ENCODE measurements around the gene PSMF1. TPM values are rescaled to one million over a fixed set of nuclear protein-coding genes. Genes with fewer than 3 reads are reported as not detected.
"Not testable (repeated sequence)": the region's sequence is repeated elsewhere in the genome, so short reads cannot be mapped to it uniquely, and the experiment has no call there.

Gene PSMF1
- total and polyA plus RNA-seq, 9 of the 15 experiments (the other 6 are each of a cell fraction or from before 2014, with no cell fraction given): 8.5 to 192 (median 33.2) TPM

DNA sequence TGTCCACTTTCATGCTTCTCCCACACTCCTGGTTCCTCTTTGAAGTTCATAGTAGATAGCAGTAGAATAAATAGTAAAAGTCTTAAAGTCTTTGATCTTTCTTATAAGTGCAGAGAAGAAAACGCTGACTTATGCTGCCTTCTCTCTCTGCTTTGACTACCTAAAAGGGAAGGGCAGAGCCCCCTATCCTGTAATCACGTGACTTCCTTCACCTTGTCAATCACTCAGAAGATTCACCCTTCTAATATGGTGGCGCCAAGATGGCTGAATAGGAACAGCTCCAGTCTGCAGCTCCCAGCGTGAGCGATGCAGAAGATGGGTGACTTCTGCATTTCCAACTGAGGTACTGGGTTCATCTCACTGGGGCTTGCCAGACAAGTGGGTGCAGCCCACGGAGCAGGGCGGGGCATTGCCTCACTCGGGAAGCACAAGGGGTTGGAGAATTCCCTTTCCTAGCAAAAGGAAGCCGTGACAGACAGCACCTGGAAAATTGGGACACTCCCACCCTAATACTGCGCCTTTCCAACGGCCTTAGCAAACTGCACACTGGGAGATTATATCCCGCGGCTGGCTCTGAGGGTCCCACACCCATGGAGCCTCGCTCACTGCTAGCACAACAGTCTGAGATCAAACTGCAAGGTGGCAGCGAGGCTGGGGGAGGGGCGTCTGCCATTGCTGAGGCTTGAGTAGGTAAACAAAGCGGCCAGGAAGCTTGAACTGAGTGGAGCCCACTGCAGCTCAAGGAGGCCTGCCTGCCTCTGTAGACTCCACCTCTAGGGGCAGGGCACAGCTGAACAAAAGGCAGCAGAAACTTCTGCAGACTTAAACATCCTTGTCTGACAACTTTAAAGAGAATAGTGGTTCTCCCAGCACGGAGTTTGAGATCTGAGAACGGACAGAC is 98.4 kb downstream of the PSMF1 start:
- 54% methylated on average over 8 of the region's 19 CpGs for WGBS (ENCODE audit: insufficient coverage, low coverage, missing lambda C conversion rate)
- H3K9me3 ChIP-seq (replicated peaks; ENCODE audit: control insufficient read depth, insufficient read depth, low read depth, low read length); H3K4me3 ChIP-seq; BruUV-seq (replicated peaks); in situ Hi-C loops (cut with MboI); DNase-seq (ENCODE audit: extremely low read depth in 1 of 4, low spot score in 3 of 4); FAIRE-seq; H4K20me1 ChIP-seq (replicated peaks; ENCODE audit: control insufficient read depth, insufficient read depth, low read length); CTCF ChIA-PET (ENCODE audit: low intra/inter-chr PET ratio); ATAC-seq; H3K9me1 ChIP-seq (ENCODE audit: control insufficient read depth, insufficient read depth, low read length); H3K36me3 ChIP-seq (ENCODE audit: control insufficient read depth, insufficient read depth, low read length); H3K9ac ChIP-seq (ENCODE audit: insufficient read depth in 1 of 2, low read depth in 2 of 2, low read length in 2 of 2); H3K4me2 ChIP-seq (ENCODE audit: insufficient read depth, low read length); H3K27me3 ChIP-seq (ENCODE audit: control insufficient read depth in 2 of 2, insufficient read depth in 2 of 2, low read length in 2 of 2); H3K79me2 ChIP-seq (ENCODE audit: control insufficient read depth, insufficient read depth, low read length); TF ChIP-seq TOE1 (CRISPR knock-in tag; IDR thresholded peaks at IDR 0.05; ENCODE audit: borderline replicate concordance, low read depth): not testable (repeated sequence)
- intact Hi-C loops (cut with micrococcal nuclease): loop anchor here (10.0 kb wide), 3 partner anchors 88 to 242 kb away; partner anchors contain the start of gene FKBP1A
- H3K27ac ChIP-seq (ENCODE audit: extremely low read depth, low read depth, low read length): 0 out of 3 replicates have a peak overlapping the region, but pooled peaks have one; percentile 10
- POLR2A ChIA-PET: interaction anchor here (0.7 kb wide), 1 partner anchor 247 kb away, joined by 3 read pairs; no protein-coding TSS in a partner anchor
- H3K4me1 ChIP-seq (replicated peaks in 1 of 2; ENCODE audit: control insufficient read depth in 2 of 2, insufficient read depth in 2 of 2, low read length in 2 of 2): peaks cover 13 to 30% of the 10 kb centered on the region in 2 experiments; a peak in 4 of 5 replicates
- H2AFZ ChIP-seq (ENCODE audit: low read depth, low read length): peak overlapping the region; percentile 68
- TF ChIP-seq ZNF184 (CRISPR knock-in tag; IDR thresholded peaks at IDR 0.05): 0 out of 2 replicates have a peak, but pooled peaks have one; percentile 43
- TF ChIP-seq, protein P1, sequence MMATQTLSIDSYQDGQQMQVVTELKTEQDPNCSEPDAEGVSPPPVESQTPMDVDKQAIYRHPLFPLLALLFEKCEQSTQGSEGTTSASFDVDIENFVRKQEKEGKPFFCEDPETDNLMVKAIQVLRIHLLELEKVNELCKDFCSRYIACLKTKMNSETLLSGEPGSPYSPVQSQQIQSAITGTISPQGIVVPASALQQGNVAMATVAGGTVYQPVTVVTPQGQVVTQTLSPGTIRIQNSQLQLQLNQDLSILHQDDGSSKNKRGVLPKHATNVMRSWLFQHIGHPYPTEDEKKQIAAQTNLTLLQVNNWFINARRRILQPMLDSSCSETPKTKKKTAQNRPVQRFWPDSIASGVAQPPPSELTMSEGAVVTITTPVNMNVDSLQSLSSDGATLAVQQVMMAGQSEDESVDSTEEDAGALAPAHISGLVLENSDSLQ (IDR thresholded peaks at IDR 0.05): peak; percentile 77
- TF ChIP-seq TOE1 (IDR thresholded peaks at IDR 0.05; ENCODE audit: borderline replicate concordance): peak; percentile 77; the same call in 1 of the 2 replicates
- TF ChIP-seq, protein P2, sequence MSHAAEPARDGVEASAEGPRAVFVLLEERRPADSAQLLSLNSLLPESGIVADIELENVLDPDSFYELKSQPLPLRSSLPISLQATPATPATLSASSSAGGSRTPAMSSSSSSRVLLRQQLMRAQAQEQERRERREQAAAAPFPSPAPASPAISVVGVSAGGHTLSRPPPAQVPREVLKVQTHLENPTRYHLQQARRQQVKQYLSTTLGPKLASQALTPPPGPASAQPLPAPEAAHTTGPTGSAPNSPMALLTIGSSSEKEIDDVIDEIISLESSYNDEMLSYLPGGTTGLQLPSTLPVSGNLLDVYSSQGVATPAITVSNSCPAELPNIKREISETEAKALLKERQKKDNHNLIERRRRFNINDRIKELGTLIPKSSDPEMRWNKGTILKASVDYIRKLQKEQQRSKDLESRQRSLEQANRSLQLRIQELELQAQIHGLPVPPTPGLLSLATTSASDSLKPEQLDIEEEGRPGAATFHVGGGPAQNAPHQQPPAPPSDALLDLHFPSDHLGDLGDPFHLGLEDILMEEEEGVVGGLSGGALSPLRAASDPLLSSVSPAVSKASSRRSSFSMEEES (CRISPR knock-in tag; IDR thresholded peaks at IDR 0.05): peak; percentile 82
- peak; percentile 44 for TF ChIP-seq CBFA2T2 (conservative IDR thresholded peaks at IDR 0.05)
- TF ChIP-seq, protein P3, sequence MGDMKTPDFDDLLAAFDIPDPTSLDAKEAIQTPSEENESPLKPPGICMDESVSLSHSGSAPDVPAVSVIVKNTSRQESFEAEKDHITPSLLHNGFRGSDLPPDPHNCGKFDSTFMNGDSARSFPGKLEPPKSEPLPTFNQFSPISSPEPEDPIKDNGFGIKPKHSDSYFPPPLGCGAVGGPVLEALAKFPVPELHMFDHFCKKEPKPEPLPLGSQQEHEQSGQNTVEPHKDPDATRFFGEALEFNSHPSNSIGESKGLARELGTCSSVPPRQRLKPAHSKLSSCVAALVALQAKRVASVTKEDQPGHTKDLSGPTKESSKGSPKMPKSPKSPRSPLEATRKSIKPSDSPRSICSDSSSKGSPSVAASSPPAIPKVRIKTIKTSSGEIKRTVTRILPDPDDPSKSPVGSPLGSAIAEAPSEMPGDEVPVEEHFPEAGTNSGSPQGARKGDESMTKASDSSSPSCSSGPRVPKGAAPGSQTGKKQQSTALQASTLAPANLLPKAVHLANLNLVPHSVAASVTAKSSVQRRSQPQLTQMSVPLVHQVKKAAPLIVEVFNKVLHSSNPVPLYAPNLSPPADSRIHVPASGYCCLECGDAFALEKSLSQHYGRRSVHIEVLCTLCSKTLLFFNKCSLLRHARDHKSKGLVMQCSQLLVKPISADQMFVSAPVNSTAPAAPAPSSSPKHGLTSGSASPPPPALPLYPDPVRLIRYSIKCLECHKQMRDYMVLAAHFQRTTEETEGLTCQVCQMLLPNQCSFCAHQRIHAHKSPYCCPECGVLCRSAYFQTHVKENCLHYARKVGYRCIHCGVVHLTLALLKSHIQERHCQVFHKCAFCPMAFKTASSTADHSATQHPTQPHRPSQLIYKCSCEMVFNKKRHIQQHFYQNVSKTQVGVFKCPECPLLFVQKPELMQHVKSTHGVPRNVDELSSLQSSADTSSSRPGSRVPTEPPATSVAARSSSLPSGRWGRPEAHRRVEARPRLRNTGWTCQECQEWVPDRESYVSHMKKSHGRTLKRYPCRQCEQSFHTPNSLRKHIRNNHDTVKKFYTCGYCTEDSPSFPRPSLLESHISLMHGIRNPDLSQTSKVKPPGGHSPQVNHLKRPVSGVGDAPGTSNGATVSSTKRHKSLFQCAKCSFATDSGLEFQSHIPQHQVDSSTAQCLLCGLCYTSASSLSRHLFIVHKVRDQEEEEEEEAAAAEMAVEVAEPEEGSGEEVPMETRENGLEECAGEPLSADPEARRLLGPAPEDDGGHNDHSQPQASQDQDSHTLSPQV (IDR thresholded peaks at IDR 0.05): 0 out of 2 replicates have a peak, but pooled peaks have one; percentile 10
- peak; percentile 77 for TF ChIP-seq RAD51 (IDR thresholded peaks at IDR 0.05; ENCODE audit: borderline replicate concordance, low read depth)
- TF ChIP-seq, protein P4, sequence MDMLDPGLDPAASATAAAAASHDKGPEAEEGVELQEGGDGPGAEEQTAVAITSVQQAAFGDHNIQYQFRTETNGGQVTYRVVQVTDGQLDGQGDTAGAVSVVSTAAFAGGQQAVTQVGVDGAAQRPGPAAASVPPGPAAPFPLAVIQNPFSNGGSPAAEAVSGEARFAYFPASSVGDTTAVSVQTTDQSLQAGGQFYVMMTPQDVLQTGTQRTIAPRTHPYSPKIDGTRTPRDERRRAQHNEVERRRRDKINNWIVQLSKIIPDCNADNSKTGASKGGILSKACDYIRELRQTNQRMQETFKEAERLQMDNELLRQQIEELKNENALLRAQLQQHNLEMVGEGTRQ (CRISPR knock-in tag; IDR thresholded peaks at IDR 0.05): peak; percentile 25; the same call in 1 of the 2 replicates
